Skeletal muscle cell (primary cell): Measurements from ENCODE around the gene LARP4B.
A peak's percentile ranks its signal among the peaks of the same experiment; 100 is the strongest.

Experiments used
- DNase-seq: peaks from one replicate; pipeline ENCODE4 v3.0.0-alpha.2; 2010; ENCODE audit warnings: low read depth
- H3K4me3 ChIP-seq: 2 replicates; pipeline ENCODE4 v1.5.1; 2011; ENCODE audit warnings: low read depth, mild to moderate bottlenecking, control low read depth, low read length, moderate library complexity

LARP4B gene

GRCh38 chr10:844552-844951 is 87.0 kb downstream of the LARP4B start:
- no peak for DNase-seq
- H3K4me3 ChIP-seq, result no peak overlapping the region

- DNase-seq, result no peak
- no peak overlapping the region for H3K4me3 ChIP-seq
These were observed 87.8 kb downstream of the LARP4B start for GRCh38 chr10:843703-844102.

- DNase-seq, result no peak
- H3K4me3 ChIP-seq, result no peak overlapping the region
These were observed 88.7 kb downstream of the LARP4B start for GRCh38 chr10:842795-843194.

- no peak overlapping the region for H3K4me3 ChIP-seq
- DNase-seq, result no peak
These were observed 90.0 kb downstream of the LARP4B start for GRCh38 chr10:841535-841934.

GRCh38 chr10:839550-840205 is 91.8 kb downstream of the LARP4B start:
- no peak for DNase-seq
- H3K4me3 ChIP-seq, result no peak overlapping the region

- no peak for DNase-seq
- H3K4me3 ChIP-seq, result no peak overlapping the region
These were observed 94.7 kb downstream of the LARP4B start for GRCh38 chr10:836782-837181.

GRCh38 chr10:834493-834892 is 97.0 kb downstream of the LARP4B start:
- no peak overlapping the region for H3K4me3 ChIP-seq
- no peak for DNase-seq

GRCh38 chr10:829241-829640 is 102.3 kb downstream of the LARP4B start:
- no peak overlapping the region for H3K4me3 ChIP-seq
- DNase-seq, result no peak

- DNase-seq, result no peak
- H3K4me3 ChIP-seq, result no peak overlapping the region
These were observed 103.3 kb downstream of the LARP4B start for GRCh38 chr10:828191-828590.

- DNase-seq, result no peak
- no peak overlapping the region for H3K4me3 ChIP-seq
These were observed 106.6 kb downstream of the LARP4B start for GRCh38 chr10:824946-825345.

- no peak overlapping the region for H3K4me3 ChIP-seq
- no peak for DNase-seq
These were observed 107.0 kb downstream of the LARP4B start for GRCh38 chr10:824497-824896.

GRCh38 chr10:822661-823367 is 108.7 kb downstream of the LARP4B start:
- no peak for DNase-seq
- no peak overlapping the region for H3K4me3 ChIP-seq

GRCh38 chr10:822197-822596 is 109.3 kb downstream of the LARP4B start:
- DNase-seq, result no peak
- H3K4me3 ChIP-seq, result no peak overlapping the region

GRCh38 chr10:821322-821721 is 110.2 kb downstream of the LARP4B start:
- no peak for DNase-seq
- H3K4me3 ChIP-seq, result no peak overlapping the region

- H3K4me3 ChIP-seq, result no peak overlapping the region
- DNase-seq, result no peak
These were observed 111.7 kb downstream of the LARP4B start for GRCh38 chr10:819816-820215.

GRCh38 chr10:819326-819725 is 112.2 kb downstream of the LARP4B start:
- H3K4me3 ChIP-seq, result no peak overlapping the region
- DNase-seq, result peak; percentile 14

- H3K4me3 ChIP-seq, result no peak overlapping the region
- DNase-seq, result no peak
These were observed 112.8 kb downstream of the LARP4B start for GRCh38 chr10:818526-819220.

GRCh38 chr10:818010-818409 is 113.5 kb downstream of the LARP4B start:
- no peak for DNase-seq
- no peak overlapping the region for H3K4me3 ChIP-seq

GRCh38 chr10:817371-817770 is 114.1 kb downstream of the LARP4B start:
- no peak overlapping the region for H3K4me3 ChIP-seq
- no peak for DNase-seq

GRCh38 chr10:816958-817357 is 114.5 kb downstream of the LARP4B start:
- no peak overlapping the region for H3K4me3 ChIP-seq
- no peak for DNase-seq

- no peak for DNase-seq
These were observed 115.4 kb downstream of the LARP4B start for GRCh38 chr10:816091-816477.

More at GRCh38 chr10:816091-816477, 115.4 kb downstream of the LARP4B start:
- H3K4me3 ChIP-seq, result no peak overlapping the region
